Keratinocyte (primary cell): ENCODE results near the gene FPR1. TPM values are rescaled to one million over a fixed set of nuclear protein-coding genes. Genes with fewer than 3 reads are reported as not detected.

ENCODE experiments used
- DNase-seq: peaks from one replicate; pipeline ENCODE4 v3.0.0-alpha.2; 2011; ENCODE audit warnings: low read depth, missing footprints, low spot score
- FAIRE-seq: peaks from 2 replicates; lab custom pipeline; 2011; peaks lifted over from hg19 to GRCh38; lab: Jason Lieb, UNC
- H2AFZ ChIP-seq: 2 replicates; pipeline ENCODE4 v1.6.0; 2012; ENCODE audit warnings: low read length, control low read depth, inconsistent platforms; ENCODE audit not compliant: control insufficient read depth
- H3K27ac ChIP-seq: 2 replicates; pipeline ENCODE4 v1.5.1; 2011; ENCODE audit warnings: low read length; ENCODE audit not compliant: control insufficient read depth, insufficient read depth
- H3K27me3 ChIP-seq: 3 replicates; pipeline ENCODE4 v1.6.0; 2011; ENCODE audit warnings: low read length; ENCODE audit not compliant: control insufficient read depth, insufficient read depth; ENCODE audit errors: extremely low read depth
- H3K36me3 ChIP-seq, 2 experiments: 2 replicates in 1 of 2; 3 replicates in 1 of 2; pipeline ENCODE4 v1.5.1; 2011; ENCODE audit warnings: low read length in 2 of 2, mild to moderate bottlenecking in 1 of 2; ENCODE audit not compliant: control insufficient read depth in 2 of 2, insufficient read depth in 2 of 2; ENCODE audit errors: extremely low read depth in 1 of 2
- H3K4me1 ChIP-seq: 3 replicates; pipeline ENCODE4 v1.5.1; 2011; ENCODE audit warnings: low read length; ENCODE audit not compliant: control insufficient read depth, insufficient read depth; ENCODE audit errors: extremely low read depth
- H3K4me2 ChIP-seq: 3 replicates; pipeline ENCODE4 v1.6.0; 2011; ENCODE audit warnings: low read depth, low read length; ENCODE audit not compliant: control insufficient read depth, insufficient read depth; ENCODE audit errors: extremely low read depth
- H3K4me3 ChIP-seq, 3 experiments: fragments of 200-600 bp in 1 of 3; sonication (generic) in 1 of 3; 2 replicates in 2 of 3; 3 replicates in 1 of 3; pipeline ENCODE4 v1.5.1; 2011 to 2016; ENCODE audit warnings: low read length in 3 of 3, mild to moderate bottlenecking in 3 of 3, control low read depth in 2 of 3, inconsistent platforms in 1 of 3, low read depth in 1 of 3, mixed read lengths in 1 of 3, mixed run types in 1 of 3, moderate library complexity in 1 of 3; ENCODE audit not compliant: control insufficient read depth in 2 of 3, insufficient read depth in 2 of 3; ENCODE audit errors: extremely low read depth in 1 of 3
- H3K79me2 ChIP-seq: 2 replicates; pipeline ENCODE4 v1.6.0; 2012; ENCODE audit warnings: low read length; ENCODE audit not compliant: control insufficient read depth, insufficient read depth
- H3K9ac ChIP-seq: 3 replicates; pipeline ENCODE4 v1.6.0; 2011; ENCODE audit warnings: low read length; ENCODE audit not compliant: control insufficient read depth, insufficient read depth; ENCODE audit errors: extremely low read depth
- H3K9me1 ChIP-seq: 3 replicates; pipeline ENCODE4 v1.6.0; 2011; ENCODE audit warnings: low read length; ENCODE audit not compliant: control insufficient read depth, insufficient read depth; ENCODE audit errors: extremely low read depth
- H3K9me3 ChIP-seq: 2 replicates; pipeline ENCODE4 v1.5.1; 2012; ENCODE audit warnings: low read depth, low read length; ENCODE audit not compliant: control insufficient read depth
- H4K20me1 ChIP-seq: 3 replicates; pipeline ENCODE4 v1.6.0; 2011; ENCODE audit warnings: low read length; ENCODE audit not compliant: control insufficient read depth, insufficient read depth; ENCODE audit errors: extremely low read depth
- CTCF ChIP-seq, 3 experiments: IDR thresholded peaks in 1 of 3; conservative IDR thresholded peaks in 1 of 3; optimal IDR thresholded peaks in 1 of 3; 2 replicates in 2 of 3; 3 replicates in 1 of 3; pipeline versions ENCODE3 to v1.5.1; 2011; ENCODE audit warnings: low read length in 3 of 3, mild to moderate bottlenecking in 3 of 3, moderate library complexity in 2 of 3, control low read depth in 1 of 3, inconsistent platforms in 1 of 3; ENCODE audit not compliant: insufficient read depth in 2 of 3; ENCODE audit errors: extremely low read depth in 1 of 3
- EZH2 ChIP-seq: IDR thresholded peaks from one replicate; pipeline ENCODE4 v1.6.1; 2012; ENCODE audit warnings: inconsistent platforms, mild to moderate bottlenecking, low read length, moderate library complexity
- dilution Hi-C: fragments of 300-500 bp; cut with MboI; formaldehyde crosslinking; loops from one replicate; pipeline ENCODE4 v1.7.0; 2020; ENCODE audit warnings: low sequenced_read_pairs; ENCODE audit not compliant: extremely low pct_ligation_motif_present
- polyA plus RNA-seq, 5 experiments: library from polyadenylated mRNA; depleted of rRNA in 3 of 5; stranded (reverse) in 3 of 5; stranded (forward) in 1 of 5; unstranded in 1 of 5; fragments of >200 nt; gene quantifications; 1 replicate in 1 of 5; 2 replicates in 3 of 5; 3 replicates in 1 of 5; pipeline versions ENCODE4 v1.2.1 to v1.2.3, GENCODE V29; 2011 to 2012; ENCODE audit warnings: missing spikeins in 2 of 5, low read depth in 1 of 5, low replicate concordance in 1 of 5

The FPR1 gene
- polyA plus RNA-seq, 1 donor (not counting 4 experiments of a cell fraction or from before 2014, with no cell fraction given): 2.4 TPM

DNA sequence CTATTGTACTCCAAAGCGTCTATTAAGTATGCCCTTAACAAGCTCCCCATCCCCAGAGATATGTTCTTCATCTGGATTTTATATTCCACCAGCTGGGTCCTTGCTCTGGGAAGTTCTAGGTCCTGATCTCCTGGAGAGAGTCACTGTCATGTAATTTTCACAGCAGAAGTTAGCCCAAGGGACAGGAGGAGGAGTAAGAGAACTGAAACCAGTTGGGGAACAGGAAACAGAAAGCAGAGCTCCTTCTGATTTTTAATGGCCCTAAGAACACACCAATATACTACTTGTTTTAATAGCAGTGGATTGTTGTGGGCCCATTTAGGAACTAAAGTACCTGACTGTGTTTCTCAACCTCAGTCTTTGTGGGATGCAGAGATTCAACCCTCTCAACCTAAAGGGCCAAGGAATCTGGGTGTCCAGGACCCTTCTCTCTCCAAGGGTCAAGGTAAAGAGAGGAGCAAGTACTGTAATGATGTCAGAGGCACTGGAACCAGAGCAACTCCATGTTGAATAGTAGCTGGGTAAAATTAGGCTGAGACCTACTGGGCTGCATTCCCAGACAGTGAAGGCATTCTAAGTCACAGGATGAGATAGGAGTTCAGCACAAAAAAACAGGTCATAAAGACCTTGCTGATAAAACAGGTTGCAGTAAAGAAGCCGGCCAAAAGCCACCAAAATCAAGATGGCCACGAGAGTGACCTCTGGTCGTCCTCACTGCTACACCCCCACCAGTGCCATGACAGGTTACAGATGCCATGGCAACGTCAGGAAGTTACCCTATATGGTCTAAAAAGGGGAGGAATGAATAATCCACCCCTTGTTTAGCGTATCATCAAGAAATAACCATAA is 35.2 kb upstream of the FPR1 start:
- Histone ChIP-seq H3K4me1 (peaks cover 14% of the 10 kb centered on the region), H3K9me3 (no peaks in the 10 kb centered on the region), H3K36me3 (no peaks in the 10 kb centered on the region), H3K4me3 (no peak overlapping the region), H3K27ac (no peak overlapping the region), H3K9me1 (no peaks in the 10 kb centered on the region), H4K20me1 (no peaks in the 10 kb centered on the region), H2AFZ (no peak overlapping the region), H3K4me2 (no peak overlapping the region), H3K79me2 (no peaks in the 10 kb centered on the region), H3K9ac (no peak overlapping the region), H3K27me3 (no peaks in the 10 kb centered on the region)
- dilution Hi-C loops: no loop called here
- FAIRE-seq (no peak), DNase-seq (no peak)
- TF ChIP-seq CTCF (optimal IDR thresholded peaks at IDR 0.05 in 1 of 3, IDR thresholded peaks at IDR 0.05 in 1 of 3, conservative IDR thresholded peaks at IDR 0.05 in 1 of 3; ENCODE audit: extremely low read depth in 1 of 3, insufficient read depth in 2 of 3, low read length in 3 of 3): no peak
- TF ChIP-seq EZH2: no peak

DNA sequence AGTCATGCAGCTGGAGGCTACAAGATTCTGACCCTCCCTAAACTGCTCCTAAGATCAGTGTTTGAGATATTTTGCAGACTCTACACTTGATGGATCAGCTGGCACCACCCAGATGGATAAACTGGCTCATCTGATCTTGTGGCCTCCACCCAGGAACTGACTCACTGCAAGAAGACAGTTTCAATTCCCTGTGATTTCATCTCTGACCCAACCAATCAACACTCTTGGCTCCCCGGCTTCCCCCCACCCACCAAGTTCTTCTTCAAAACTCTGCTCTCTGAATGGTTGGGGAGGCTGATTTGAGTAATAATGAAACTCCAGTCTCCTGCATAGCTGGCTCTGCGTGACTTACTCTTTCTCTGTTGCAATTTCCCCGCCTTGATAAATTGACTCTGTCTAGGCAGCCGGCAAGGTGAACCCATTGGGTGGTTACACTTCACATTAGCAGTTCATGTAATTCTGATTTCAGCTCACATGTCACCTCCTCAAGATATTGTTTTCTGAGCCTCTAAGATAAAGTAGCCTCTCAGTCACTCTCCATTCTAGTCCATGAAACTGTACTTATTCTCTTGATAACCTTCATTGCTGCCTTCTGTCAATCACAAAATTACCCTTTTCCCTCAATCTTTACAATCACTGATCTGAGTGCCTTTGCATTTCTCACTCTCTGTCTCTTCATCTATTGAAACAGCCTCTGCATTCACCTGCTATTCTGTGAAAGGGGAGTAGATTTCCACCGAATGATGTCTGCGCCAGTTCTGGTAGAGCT is 33.4 kb upstream of the FPR1 start:
- FAIRE-seq (peak; percentile 58), DNase-seq (peak; percentile 93)
- Histone ChIP-seq H3K4me3 (no peak overlapping the region), H3K4me1 (peaks cover 14% of the 10 kb centered on the region), H3K9me3 (no peaks in the 10 kb centered on the region), H3K36me3 (no peaks in the 10 kb centered on the region), H3K27me3 (peaks cover 3% of the 10 kb centered on the region), H3K9ac (no peak overlapping the region), H3K9me1 (no peaks in the 10 kb centered on the region), H3K27ac (peak overlapping the region; percentile 56), H3K79me2 (no peaks in the 10 kb centered on the region), H4K20me1 (no peaks in the 10 kb centered on the region), H2AFZ (peak overlapping the region; percentile 58), H3K4me2 (peak overlapping the region; percentile 41)
- dilution Hi-C loops: no loop called here
- no peak for TF ChIP-seq EZH2
- TF ChIP-seq CTCF (optimal IDR thresholded peaks at IDR 0.05 in 1 of 3, IDR thresholded peaks at IDR 0.05 in 1 of 3, conservative IDR thresholded peaks at IDR 0.05 in 1 of 3; ENCODE audit: extremely low read depth in 1 of 3, insufficient read depth in 2 of 3, low read length in 3 of 3): no peak
